ENCODE measurements around the gene RIBC1.
"Not testable (repeated sequence)": the region's sequence is repeated elsewhere in the genome, so short reads cannot be mapped to it uniquely, and the experiment has no call there.

RIBC1 gene

GRCh38 chrX:53422861-53423306, at the start of gene RIBC1:
TSS of gene RIBC1 (plus strand) at chrX:53422873. CDS start at chrX:53426277, 3,404 bp downstream.
- no peak for FAIRE-seq

GRCh38 chrX:53373307-53373706, 49.4 kb upstream of the RIBC1 start:
- FAIRE-seq, result no peak

- no peak for FAIRE-seq
Measured at GRCh38 chrX:53374222-53374820, 48.4 kb upstream of the RIBC1 start.

GRCh38 chrX:53374923-53375322, 47.8 kb upstream of the RIBC1 start:
- FAIRE-seq, result no peak

- FAIRE-seq, result no peak
Measured at GRCh38 chrX:53376888-53377287, 45.8 kb upstream of the RIBC1 start.

GRCh38 chrX:53377464-53377863, 45.2 kb upstream of the RIBC1 start:
- FAIRE-seq, result no peak

- no peak for FAIRE-seq
Measured at GRCh38 chrX:53379008-53379710, 43.5 kb upstream of the RIBC1 start.

- no peak for FAIRE-seq
Measured at GRCh38 chrX:53379747-53380146, 42.9 kb upstream of the RIBC1 start.

GRCh38 chrX:53383376-53384076, 39.1 kb upstream of the RIBC1 start:
- no peak for FAIRE-seq

- no peak for FAIRE-seq
Measured at GRCh38 chrX:53395605-53396298, 26.9 kb upstream of the RIBC1 start.

- no peak for FAIRE-seq
Measured at GRCh38 chrX:53398216-53398615, 24.5 kb upstream of the RIBC1 start.

GRCh38 chrX:53403535-53403934, 19.1 kb upstream of the RIBC1 start:
- FAIRE-seq, result no peak

GRCh38 chrX:53412446-53412845, 10.2 kb upstream of the RIBC1 start:
- FAIRE-seq, result no peak

GRCh38 chrX:53420351-53420750, 2.3 kb upstream of the RIBC1 start:
- not testable (repeated sequence) for FAIRE-seq

- no peak for FAIRE-seq
Measured at GRCh38 chrX:53421125-53421524, 1.5 kb upstream of the RIBC1 start.

- no peak for FAIRE-seq
Measured at GRCh38 chrX:53421772-53422085, 944 bp upstream of the RIBC1 start.

- FAIRE-seq, result peak; percentile 99
Measured at GRCh38 chrX:53422086-53422860, 400 bp upstream of the RIBC1 start, which contains the start of gene SMC1A. TSS of gene SMC1A (minus strand) at chrX:53422654. CDS start at chrX:53422600, 54 bp downstream.

- FAIRE-seq, result no peak
Measured at GRCh38 chrX:53429755-53430154, 7.1 kb downstream of the RIBC1 start.

- FAIRE-seq, result no peak
Measured at GRCh38 chrX:53430231-53430630, 7.6 kb downstream of the RIBC1 start.

GRCh38 chrX:53433651-53434639, 11.3 kb downstream of the RIBC1 start, which contains the start of gene HSD17B10:
TSS of gene HSD17B10 (minus strand) at chrX:53434370. CDS start at chrX:53434345, 25 bp downstream.
- FAIRE-seq, result peak; percentile 96

- peak; percentile 93 for FAIRE-seq
Measured at GRCh38 chrX:53435997-53436396, 13.3 kb downstream of the RIBC1 start.
